GM21381 (cell line): ENCODE measurements around the gene GPR83.
"Not testable (repeated sequence)": the region's sequence is repeated elsewhere in the genome, so short reads cannot be mapped to it uniquely, and the experiment has no call there.

ENCODE experiments used
- ATAC-seq: cut with Tn5 transposase; IDR thresholded peaks from one replicate; pipeline ENCODE4 v1.9.1; 2021; ENCODE audit warnings: mild to moderate bottlenecking, moderate library complexity; ENCODE audit not compliant: unreplicated experiment

Gene GPR83

DNA sequence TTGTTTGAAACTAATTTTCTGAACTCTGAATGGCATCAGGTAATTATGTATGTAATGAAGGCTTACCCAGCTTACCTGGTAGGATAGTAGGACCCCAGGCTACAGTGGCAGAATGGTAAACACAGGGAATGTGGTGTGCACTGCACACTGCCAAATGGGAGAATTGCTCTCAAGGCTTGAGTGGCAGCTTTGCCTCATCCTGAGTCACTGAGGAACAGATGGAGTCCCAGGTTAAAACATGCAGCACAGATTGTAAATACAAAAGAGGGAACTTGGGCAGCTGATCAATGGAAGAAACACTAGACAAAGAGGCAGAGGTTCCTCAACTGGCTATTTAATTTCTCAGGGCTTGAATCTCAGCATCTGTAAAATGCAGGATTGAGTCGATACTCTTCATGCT is 24.4 kb downstream of the GPR83 start:
- no peak for ATAC-seq

DNA sequence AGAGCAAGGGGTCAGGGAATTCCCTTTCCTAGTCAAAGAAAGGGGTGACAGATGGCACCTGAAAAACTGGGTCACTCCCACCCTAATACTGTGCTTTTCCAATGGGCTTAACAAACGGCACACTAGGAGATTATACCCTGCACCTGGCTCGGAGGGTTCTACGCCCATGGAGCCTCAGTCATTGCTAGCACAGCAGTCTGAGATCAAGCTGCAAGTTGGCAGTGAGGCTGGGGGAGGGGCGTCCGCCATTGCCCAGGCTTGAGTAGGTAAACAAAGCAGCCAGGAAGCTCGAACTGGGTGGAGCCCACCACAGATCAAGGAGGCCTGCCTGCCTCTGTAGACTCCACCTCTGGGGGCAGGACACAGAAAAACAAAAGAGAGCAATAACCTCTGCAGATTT is 30.6 kb downstream of the GPR83 start:
- ATAC-seq = not testable (repeated sequence)

- ATAC-seq = not testable (repeated sequence)
These were observed 50.2 kb downstream of the GPR83 start for GRCh38 chr11:94350850-94351563.

DNA sequence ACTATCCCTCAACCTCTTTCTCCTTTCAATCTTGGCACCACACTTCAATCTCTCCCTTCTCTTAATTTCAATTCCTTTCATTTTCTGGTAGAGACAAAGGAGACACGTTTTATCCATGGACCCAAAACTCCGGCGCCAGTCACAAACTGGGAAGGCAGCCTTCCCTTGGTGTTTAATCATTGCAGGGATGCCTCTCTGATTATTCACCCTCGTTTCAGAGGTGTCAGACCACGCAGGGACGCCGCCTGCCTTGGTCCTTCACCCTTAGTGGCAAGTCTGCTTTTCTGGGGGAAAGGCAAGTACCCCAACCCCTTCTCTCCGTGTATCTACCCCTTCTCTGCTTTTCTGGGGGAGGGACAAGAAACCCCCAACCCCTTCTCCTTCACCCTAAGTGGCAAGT is 54.9 kb downstream of the GPR83 start:
- ATAC-seq = not testable (repeated sequence)

DNA sequence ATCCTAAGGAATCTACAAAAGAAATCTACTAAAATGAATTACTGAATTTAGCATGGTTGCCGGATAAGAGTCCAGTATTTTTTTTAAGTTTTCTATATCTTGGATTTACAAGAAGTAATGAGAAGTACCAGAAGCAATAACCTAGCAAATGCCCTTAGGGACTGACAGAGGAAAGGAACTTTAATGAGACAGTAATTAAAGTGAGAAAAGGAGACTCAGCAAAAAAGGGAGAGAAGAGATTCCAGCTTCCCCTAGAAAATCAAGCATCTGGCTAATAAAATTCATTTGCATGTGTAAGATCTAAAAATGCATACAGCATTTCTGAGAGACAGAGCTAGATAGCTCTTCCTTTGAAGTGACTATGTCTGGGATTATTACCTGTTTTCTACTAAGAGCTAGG is 57.7 kb downstream of the GPR83 start:
- no peak for ATAC-seq

DNA sequence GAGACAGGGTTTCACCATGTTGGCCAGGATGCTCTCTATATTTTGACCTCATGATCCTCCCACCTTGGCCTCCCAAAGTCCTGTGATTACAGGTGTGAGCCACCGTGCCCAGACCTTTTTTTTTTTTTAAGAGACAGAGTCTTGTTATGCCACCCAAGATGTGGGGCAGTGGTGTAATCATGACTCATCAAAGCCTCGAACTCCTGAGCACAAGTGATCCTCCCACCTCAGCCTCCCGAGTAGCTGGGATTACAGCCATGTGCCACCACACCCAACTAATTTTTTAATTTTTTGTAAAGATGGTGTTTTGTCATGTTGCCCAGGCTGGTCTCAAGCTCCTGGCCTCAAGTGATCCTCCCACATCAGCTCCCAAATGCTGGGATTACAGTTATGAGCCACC is 59.0 kb downstream of the GPR83 start:
- no peak for ATAC-seq

DNA sequence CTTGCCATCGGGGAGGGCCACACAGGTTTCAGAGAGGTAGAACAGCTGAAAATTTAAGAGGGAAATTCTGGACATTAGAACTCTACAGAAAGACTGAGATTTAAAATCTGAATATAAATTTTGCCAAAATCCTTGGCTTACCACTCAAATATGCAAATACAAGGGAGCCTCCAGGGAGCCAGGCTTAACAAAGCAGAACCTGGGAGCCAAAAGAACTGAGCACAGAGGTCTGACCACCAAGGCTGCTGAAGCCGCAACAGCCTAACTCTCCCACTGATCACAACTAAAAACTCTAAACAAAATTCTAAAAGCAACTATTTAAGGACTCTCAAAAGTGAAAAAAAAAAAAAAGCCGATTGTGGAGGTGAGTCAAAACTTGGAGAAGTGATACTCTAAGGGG is 62.6 kb downstream of the GPR83 start:
- ATAC-seq = no peak

DNA sequence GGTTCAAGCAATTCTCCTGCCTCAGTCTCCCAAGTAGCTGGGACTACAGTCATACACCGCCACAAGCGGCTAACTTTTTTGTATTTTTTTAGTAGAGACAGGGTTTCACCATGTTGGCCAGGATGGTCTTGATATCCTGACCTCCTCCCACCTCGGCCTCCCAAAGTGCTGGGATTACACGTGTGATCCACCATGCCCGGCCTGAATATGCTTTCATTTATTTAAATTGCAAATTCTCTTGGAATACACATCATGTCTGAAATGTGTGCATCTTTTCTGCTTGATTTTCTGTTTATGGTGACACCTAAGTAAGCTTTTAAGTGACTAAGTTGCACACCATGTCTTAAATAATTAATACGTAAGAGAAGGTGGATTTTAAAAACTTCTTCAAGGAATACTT is 65.2 kb downstream of the GPR83 start:
- no peak for ATAC-seq

GRCh38 chr11:94332814-94333213 is 68.4 kb downstream of the GPR83 start:
- no peak for ATAC-seq

GRCh38 chr11:94330789-94331188 is 70.4 kb downstream of the GPR83 start:
- no peak for ATAC-seq

DNA sequence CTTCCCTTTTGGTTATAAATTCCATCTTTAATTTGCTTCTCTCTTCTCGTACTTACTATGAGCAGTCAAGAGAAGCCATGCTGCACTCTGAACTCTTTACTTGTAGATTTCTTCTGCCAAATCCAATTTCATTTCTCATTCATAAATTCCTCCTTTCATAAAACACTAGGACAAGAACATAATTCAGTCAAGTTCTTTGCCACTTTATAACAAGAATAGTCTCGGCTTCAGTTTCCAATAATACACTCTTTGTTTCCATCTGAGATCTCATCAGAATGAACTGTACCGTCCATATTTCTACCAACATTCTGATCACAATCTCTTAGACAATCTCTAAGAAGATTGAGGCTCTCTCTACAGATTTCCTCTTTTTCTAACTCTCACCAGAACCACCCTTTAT is 71.7 kb downstream of the GPR83 start:
- ATAC-seq = no peak

GRCh38 chr11:94328587-94329080 is 72.6 kb downstream of the GPR83 start:
- no peak for ATAC-seq
